Measurements from ENCODE around the gene TIGIT.

DNA sequence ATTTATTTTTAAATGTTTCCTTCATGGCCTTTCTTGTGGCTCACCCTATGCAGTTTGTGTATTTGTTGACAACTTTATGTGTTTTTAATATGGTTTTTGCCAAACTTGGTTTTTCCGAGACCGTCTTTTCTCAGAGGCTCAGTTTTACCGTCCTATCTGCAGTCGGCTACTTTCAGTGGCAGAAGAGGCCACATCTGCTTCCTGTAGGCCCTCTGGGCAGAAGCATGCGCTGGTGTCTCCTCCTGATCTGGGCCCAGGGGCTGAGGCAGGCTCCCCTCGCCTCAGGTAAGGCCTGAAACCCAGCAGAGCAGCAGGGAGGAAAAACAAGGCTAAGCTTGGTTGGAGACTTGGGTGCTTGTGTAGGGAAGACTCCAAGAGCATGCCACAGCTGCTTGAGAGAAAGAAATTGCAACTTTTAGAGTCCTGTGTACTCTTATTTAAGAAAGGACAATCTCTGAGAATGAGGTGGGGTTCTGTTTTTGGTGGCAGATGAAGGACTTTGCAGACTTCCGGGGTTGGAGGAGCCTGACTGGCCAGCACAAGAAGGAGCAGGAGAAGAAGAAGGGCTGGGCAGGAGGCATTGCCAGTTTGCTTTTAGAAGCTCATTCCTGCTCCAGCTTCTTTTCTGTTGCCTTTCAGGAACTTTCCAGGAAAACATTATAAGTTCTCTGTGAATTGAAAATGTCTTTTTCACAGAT, at the start of gene TIGIT:
- TF ChIP-seq ZFX (CRISPR knock-in tag; IDR thresholded peaks at IDR 0.05; ENCODE audit: low read depth) (no peak), REST (IDR thresholded peaks at IDR 0.05; ENCODE audit: borderline replicate concordance in 1 of 2, low read depth in 1 of 2, low read length in 2 of 2) (no peak), ZNF83 (CRISPR knock-in tag; IDR thresholded peaks at IDR 0.05; ENCODE audit: borderline replicate concordance) (no peak), FOXM1 (CRISPR knock-in tag; IDR thresholded peaks at IDR 0.05) (no peak), ZNF362 (CRISPR knock-in tag; IDR thresholded peaks at IDR 0.05; ENCODE audit: borderline replicate concordance) (no peak)
- TF ChIP-seq, protein P1, sequence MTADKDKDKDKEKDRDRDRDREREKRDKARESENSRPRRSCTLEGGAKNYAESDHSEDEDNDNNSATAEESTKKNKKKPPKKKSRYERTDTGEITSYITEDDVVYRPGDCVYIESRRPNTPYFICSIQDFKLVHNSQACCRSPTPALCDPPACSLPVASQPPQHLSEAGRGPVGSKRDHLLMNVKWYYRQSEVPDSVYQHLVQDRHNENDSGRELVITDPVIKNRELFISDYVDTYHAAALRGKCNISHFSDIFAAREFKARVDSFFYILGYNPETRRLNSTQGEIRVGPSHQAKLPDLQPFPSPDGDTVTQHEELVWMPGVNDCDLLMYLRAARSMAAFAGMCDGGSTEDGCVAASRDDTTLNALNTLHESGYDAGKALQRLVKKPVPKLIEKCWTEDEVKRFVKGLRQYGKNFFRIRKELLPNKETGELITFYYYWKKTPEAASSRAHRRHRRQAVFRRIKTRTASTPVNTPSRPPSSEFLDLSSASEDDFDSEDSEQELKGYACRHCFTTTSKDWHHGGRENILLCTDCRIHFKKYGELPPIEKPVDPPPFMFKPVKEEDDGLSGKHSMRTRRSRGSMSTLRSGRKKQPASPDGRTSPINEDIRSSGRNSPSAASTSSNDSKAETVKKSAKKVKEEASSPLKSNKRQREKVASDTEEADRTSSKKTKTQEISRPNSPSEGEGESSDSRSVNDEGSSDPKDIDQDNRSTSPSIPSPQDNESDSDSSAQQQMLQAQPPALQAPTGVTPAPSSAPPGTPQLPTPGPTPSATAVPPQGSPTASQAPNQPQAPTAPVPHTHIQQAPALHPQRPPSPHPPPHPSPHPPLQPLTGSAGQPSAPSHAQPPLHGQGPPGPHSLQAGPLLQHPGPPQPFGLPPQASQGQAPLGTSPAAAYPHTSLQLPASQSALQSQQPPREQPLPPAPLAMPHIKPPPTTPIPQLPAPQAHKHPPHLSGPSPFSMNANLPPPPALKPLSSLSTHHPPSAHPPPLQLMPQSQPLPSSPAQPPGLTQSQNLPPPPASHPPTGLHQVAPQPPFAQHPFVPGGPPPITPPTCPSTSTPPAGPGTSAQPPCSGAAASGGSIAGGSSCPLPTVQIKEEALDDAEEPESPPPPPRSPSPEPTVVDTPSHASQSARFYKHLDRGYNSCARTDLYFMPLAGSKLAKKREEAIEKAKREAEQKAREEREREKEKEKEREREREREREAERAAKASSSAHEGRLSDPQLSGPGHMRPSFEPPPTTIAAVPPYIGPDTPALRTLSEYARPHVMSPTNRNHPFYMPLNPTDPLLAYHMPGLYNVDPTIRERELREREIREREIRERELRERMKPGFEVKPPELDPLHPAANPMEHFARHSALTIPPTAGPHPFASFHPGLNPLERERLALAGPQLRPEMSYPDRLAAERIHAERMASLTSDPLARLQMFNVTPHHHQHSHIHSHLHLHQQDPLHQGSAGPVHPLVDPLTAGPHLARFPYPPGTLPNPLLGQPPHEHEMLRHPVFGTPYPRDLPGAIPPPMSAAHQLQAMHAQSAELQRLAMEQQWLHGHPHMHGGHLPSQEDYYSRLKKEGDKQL (CRISPR knock-in tag; IDR thresholded peaks at IDR 0.05; ENCODE audit: low read depth), result no peak
- TF ChIP-seq, protein P2, sequence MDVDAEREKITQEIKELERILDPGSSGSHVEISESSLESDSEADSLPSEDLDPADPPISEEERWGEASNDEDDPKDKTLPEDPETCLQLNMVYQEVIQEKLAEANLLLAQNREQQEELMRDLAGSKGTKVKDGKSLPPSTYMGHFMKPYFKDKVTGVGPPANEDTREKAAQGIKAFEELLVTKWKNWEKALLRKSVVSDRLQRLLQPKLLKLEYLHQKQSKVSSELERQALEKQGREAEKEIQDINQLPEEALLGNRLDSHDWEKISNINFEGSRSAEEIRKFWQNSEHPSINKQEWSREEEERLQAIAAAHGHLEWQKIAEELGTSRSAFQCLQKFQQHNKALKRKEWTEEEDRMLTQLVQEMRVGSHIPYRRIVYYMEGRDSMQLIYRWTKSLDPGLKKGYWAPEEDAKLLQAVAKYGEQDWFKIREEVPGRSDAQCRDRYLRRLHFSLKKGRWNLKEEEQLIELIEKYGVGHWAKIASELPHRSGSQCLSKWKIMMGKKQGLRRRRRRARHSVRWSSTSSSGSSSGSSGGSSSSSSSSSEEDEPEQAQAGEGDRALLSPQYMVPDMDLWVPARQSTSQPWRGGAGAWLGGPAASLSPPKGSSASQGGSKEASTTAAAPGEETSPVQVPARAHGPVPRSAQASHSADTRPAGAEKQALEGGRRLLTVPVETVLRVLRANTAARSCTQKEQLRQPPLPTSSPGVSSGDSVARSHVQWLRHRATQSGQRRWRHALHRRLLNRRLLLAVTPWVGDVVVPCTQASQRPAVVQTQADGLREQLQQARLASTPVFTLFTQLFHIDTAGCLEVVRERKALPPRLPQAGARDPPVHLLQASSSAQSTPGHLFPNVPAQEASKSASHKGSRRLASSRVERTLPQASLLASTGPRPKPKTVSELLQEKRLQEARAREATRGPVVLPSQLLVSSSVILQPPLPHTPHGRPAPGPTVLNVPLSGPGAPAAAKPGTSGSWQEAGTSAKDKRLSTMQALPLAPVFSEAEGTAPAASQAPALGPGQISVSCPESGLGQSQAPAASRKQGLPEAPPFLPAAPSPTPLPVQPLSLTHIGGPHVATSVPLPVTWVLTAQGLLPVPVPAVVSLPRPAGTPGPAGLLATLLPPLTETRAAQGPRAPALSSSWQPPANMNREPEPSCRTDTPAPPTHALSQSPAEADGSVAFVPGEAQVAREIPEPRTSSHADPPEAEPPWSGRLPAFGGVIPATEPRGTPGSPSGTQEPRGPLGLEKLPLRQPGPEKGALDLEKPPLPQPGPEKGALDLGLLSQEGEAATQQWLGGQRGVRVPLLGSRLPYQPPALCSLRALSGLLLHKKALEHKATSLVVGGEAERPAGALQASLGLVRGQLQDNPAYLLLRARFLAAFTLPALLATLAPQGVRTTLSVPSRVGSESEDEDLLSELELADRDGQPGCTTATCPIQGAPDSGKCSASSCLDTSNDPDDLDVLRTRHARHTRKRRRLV (CRISPR knock-in tag; IDR thresholded peaks at IDR 0.05), result no peak

Measured in HepG2 (cell line).